WERI-Rb-1 (cell line): Measurements from ENCODE around the gene AKT1.
A peak's percentile ranks its signal among the peaks of the same experiment; 100 is the strongest.

Experiments
- DNase-seq: peaks from one replicate; pipeline ENCODE4 v3.0.0-alpha.2; 2020
- H3K27ac ChIP-seq: fragments of 250-450 bp; sonication (Bioruptor Pico); 2 replicates; pipeline ENCODE4 v1.5.1; 2020; ENCODE audit warnings: mild to moderate bottlenecking, moderate library complexity
- H3K27me3 ChIP-seq: fragments of 250-450 bp; sonication (Bioruptor Pico); 2 replicates; pipeline ENCODE4 v1.5.1; 2021; ENCODE audit warnings: mild to moderate bottlenecking, low read depth, moderate library complexity; ENCODE audit not compliant: insufficient read depth, severe bottlenecking
- H3K36me3 ChIP-seq: fragments of 250-450 bp; sonication (Bioruptor Pico); 2 replicates; pipeline ENCODE4 v1.5.1; 2020; ENCODE audit warnings: mild to moderate bottlenecking, moderate library complexity
- H3K4me3 ChIP-seq: 2 replicates; pipeline ENCODE4 v1.5.1; 2011; ENCODE audit warnings: low read depth, mild to moderate bottlenecking, control low read depth, low read length
- H3K9me3 ChIP-seq: fragments of 250-450 bp; sonication (Bioruptor Pico); 2 replicates; pipeline ENCODE4 v1.5.1; 2021; ENCODE audit warnings: mild to moderate bottlenecking, moderate library complexity; ENCODE audit not compliant: severe bottlenecking
- CTCF ChIP-seq: IDR thresholded peaks from 2 replicates; pipeline ENCODE4 v1.5.1; 2011; ENCODE audit warnings: low read depth, mild to moderate bottlenecking, control low read depth, inconsistent platforms, low read length

Gene AKT1

GRCh38 chr14:104804481-104805325 is 9.2 kb upstream of the AKT1 start:
- Histone ChIP-seq H3K9me3 (no peaks in the 10 kb centered on the region), H3K27me3 (peaks cover 11% of the 10 kb centered on the region), H3K4me3 (no peak overlapping the region), H3K27ac (no peak overlapping the region), H3K36me3 (no peaks in the 10 kb centered on the region)
- no peak for TF ChIP-seq CTCF
- DNase-seq, result no peak

GRCh38 chr14:104803912-104804410 is 8.4 kb upstream of the AKT1 start:
- no peaks in the 10 kb centered on the region for H3K9me3 ChIP-seq
- no peak overlapping the region for H3K4me3 ChIP-seq
- H3K36me3 ChIP-seq, result no peaks in the 10 kb centered on the region
- H3K27ac ChIP-seq, result no peak overlapping the region
- H3K27me3 ChIP-seq, result peaks cover 11% of the 10 kb centered on the region
- DNase-seq, result no peak
- TF ChIP-seq CTCF, result no peak

GRCh38 chr14:104803280-104803911 is 7.8 kb upstream of the AKT1 start:
- Histone ChIP-seq H3K27ac (no peak overlapping the region), H3K27me3 (peaks cover 11% of the 10 kb centered on the region), H3K4me3 (no peak overlapping the region), H3K36me3 (no peaks in the 10 kb centered on the region), H3K9me3 (no peaks in the 10 kb centered on the region)
- no peak for DNase-seq
- no peak for TF ChIP-seq CTCF

- Histone ChIP-seq H3K27me3 (peaks cover 11% of the 10 kb centered on the region), H3K27ac (no peak overlapping the region), H3K36me3 (no peaks in the 10 kb centered on the region), H3K4me3 (no peak overlapping the region), H3K9me3 (no peaks in the 10 kb centered on the region)
- no peak for TF ChIP-seq CTCF
- no peak for DNase-seq
Observed at GRCh38 chr14:104802394-104803184, 7.0 kb upstream of the AKT1 start.

- Histone ChIP-seq H3K27me3 (peaks cover 11% of the 10 kb centered on the region), H3K36me3 (no peaks in the 10 kb centered on the region), H3K4me3 (peak overlapping the region; percentile 56)
Observed at GRCh38 chr14:104801520-104802393, 6.2 kb upstream of the AKT1 start.

More at GRCh38 chr14:104801520-104802393, 6.2 kb upstream of the AKT1 start:
- no peak for DNase-seq
- Histone ChIP-seq H3K9me3 (no peaks in the 10 kb centered on the region), H3K27ac (no peak overlapping the region)
- TF ChIP-seq CTCF, result no peak
